GM23338 (cell line): Measurements from ENCODE around the gene RFWD3. TPM values are rescaled to one million over a fixed set of nuclear protein-coding genes. Genes with fewer than 3 reads are reported as not detected.

Experiments
- ATAC-seq: fragments of 200-7000 bp; cut with Tn5 transposase; 3 replicates; pipeline ENCODE4 v1.9.1; 2020
- DNase-seq: peaks from one replicate; pipeline ENCODE4 v3.0.0-alpha.2; 2015; ENCODE audit warnings: low spot score
- H2AFZ ChIP-seq: fragments of 200-600 bp; sonication (generic); 2 replicates; pipeline ENCODE4 v1.8.0; 2016; ENCODE audit warnings: antibody characterized with exemption, mild to moderate bottlenecking, moderate library complexity
- H3F3A ChIP-seq: fragments of 200-600 bp; sonication (generic); replicated peaks from 2 replicates; pipeline ENCODE4 v1.8.0; 2017; ENCODE audit warnings: antibody characterized with exemption, mixed run types, low read depth
- H3K27ac ChIP-seq: fragments of 200-600 bp; sonication (generic); 2 replicates; pipeline ENCODE4 v1.6.1; 2016; ENCODE audit warnings: low read depth
- H3K27me3 ChIP-seq: fragments of 200-600 bp; sonication (generic); 2 replicates; pipeline ENCODE4 v1.8.0; 2016; ENCODE audit warnings: mild to moderate bottlenecking, mixed run types, moderate library complexity; ENCODE audit not compliant: insufficient read depth
- H3K36me3 ChIP-seq: fragments of 200-600 bp; sonication (generic); 2 replicates; pipeline ENCODE4 v1.8.0; 2016; ENCODE audit warnings: mild to moderate bottlenecking; ENCODE audit not compliant: insufficient read depth
- H3K4me1 ChIP-seq: fragments of 200-600 bp; sonication (generic); 2 replicates; pipeline ENCODE4 v1.8.0; 2016; ENCODE audit warnings: mild to moderate bottlenecking, moderate library complexity; ENCODE audit not compliant: insufficient read depth
- H3K4me2 ChIP-seq: fragments of 200-600 bp; sonication (generic); 2 replicates; pipeline ENCODE4 v1.7.1; 2017; ENCODE audit warnings: mixed run types
- H3K4me3 ChIP-seq: fragments of 200-600 bp; sonication (generic); 2 replicates; pipeline ENCODE4 v1.6.1; 2016; ENCODE audit warnings: mixed run types
- H3K79me2 ChIP-seq: fragments of 200-600 bp; sonication (generic); replicated peaks from 2 replicates; pipeline ENCODE4 v1.8.0; 2017; ENCODE audit warnings: mild to moderate bottlenecking; ENCODE audit not compliant: insufficient read depth
- H3K9me2 ChIP-seq: fragments of 200-600 bp; sonication (generic); 2 replicates; pipeline ENCODE4 v1.8.0; 2017; ENCODE audit not compliant: insufficient read depth
- H4K20me1 ChIP-seq: fragments of 200-600 bp; sonication (generic); replicated peaks from 2 replicates; pipeline ENCODE4 v1.8.0; 2017; ENCODE audit warnings: mild to moderate bottlenecking; ENCODE audit not compliant: insufficient read depth
- H3K27ac Mint-ChIP-seq: 2 replicates; pipeline ENCODE4 v1.8.0; 2020; ENCODE audit warnings: inconsistent platforms, mild to moderate bottlenecking, moderate library complexity, mixed read lengths
- H3K27me3 Mint-ChIP-seq: 3 replicates; pipeline ENCODE4 v1.8.0; 2022; ENCODE audit warnings: low read depth, mild to moderate bottlenecking, moderate library complexity, mixed read lengths, inconsistent platforms; ENCODE audit not compliant: insufficient read depth, poor library complexity
- H3K36me3 Mint-ChIP-seq: 3 replicates; pipeline ENCODE4 v1.8.0; 2021; ENCODE audit warnings: low read depth, mild to moderate bottlenecking, inconsistent platforms, moderate library complexity, mixed read lengths
- H3K4me1 Mint-ChIP-seq: 3 replicates; pipeline ENCODE4 v1.8.0; 2020; ENCODE audit warnings: mild to moderate bottlenecking, inconsistent platforms, mixed read lengths
- H3K4me3 Mint-ChIP-seq: 3 replicates; pipeline ENCODE4 v1.8.0; 2021; ENCODE audit warnings: moderate library complexity, mild to moderate bottlenecking, inconsistent platforms, mixed read lengths
- H3K9me3 Mint-ChIP-seq: 3 replicates; pipeline ENCODE4 v1.8.0; 2020; ENCODE audit warnings: moderate library complexity, mild to moderate bottlenecking, inconsistent platforms, mixed read lengths
- CREB1 ChIP-seq: fragments of 250-450 bp; sonication (Bioruptor Pico); IDR thresholded peaks from 2 replicates; pipeline ENCODE4 v1.5.0; 2020; ENCODE audit warnings: low read depth, mild to moderate bottlenecking, moderate library complexity
- CTCF ChIP-seq, 2 experiments: fragments of 200-600 bp in 1 of 2; sonication (generic) in 1 of 2; conservative IDR thresholded peaks; 2 replicates each; pipeline versions ENCODE4 v1.5.1 to v1.6.1; 2016 to 2017; ENCODE audit warnings: antibody characterized with exemption in 2 of 2, low read depth in 2 of 2, mild to moderate bottlenecking in 2 of 2, moderate library complexity in 1 of 2
- ETS1 ChIP-seq: IDR thresholded peaks from 2 replicates; pipeline ENCODE4 v1.6.1; 2016; ENCODE audit warnings: antibody characterized with exemption
- EZH2 ChIP-seq: fragments of 200-600 bp; sonication (generic); IDR thresholded peaks from one replicate; pipeline ENCODE4 v1.8.0; 2017; ENCODE audit warnings: antibody characterized with exemption, mild to moderate bottlenecking, low read depth; ENCODE audit not compliant: unreplicated experiment
- EZH2phosphoT487 ChIP-seq: fragments of 200-600 bp; sonication (generic); IDR thresholded peaks from one replicate; pipeline ENCODE4 v1.8.1; 2018; ENCODE audit warnings: antibody characterized with exemption; ENCODE audit not compliant: unreplicated experiment
- JUNB ChIP-seq: IDR thresholded peaks from one replicate; pipeline ENCODE4 v1.6.1; 2016; ENCODE audit warnings: antibody characterized with exemption; ENCODE audit not compliant: unreplicated experiment
- NANOG ChIP-seq: IDR thresholded peaks from 2 replicates; pipeline ENCODE4 v1.6.1; 2016; ENCODE audit warnings: antibody characterized with exemption, borderline replicate concordance
- POLR2AphosphoS5 ChIP-seq: IDR thresholded peaks from 2 replicates; pipeline ENCODE4 v1.6.1; 2016; ENCODE audit warnings: antibody characterized with exemption, low read depth
- REST ChIP-seq: IDR thresholded peaks from one replicate; pipeline ENCODE4 v1.6.1; 2018; ENCODE audit warnings: antibody characterized with exemption; ENCODE audit not compliant: unreplicated experiment
- STAT1 ChIP-seq: IDR thresholded peaks from one replicate; pipeline ENCODE4 v1.6.1; 2016; ENCODE audit warnings: antibody characterized with exemption; ENCODE audit not compliant: unreplicated experiment
- ZNF114 ChIP-seq: fragments of 250-450 bp; sonication (Bioruptor Pico); IDR thresholded peaks from 2 replicates; pipeline ENCODE4 v1.5.0; 2020; ENCODE audit warnings: mild to moderate bottlenecking, moderate library complexity
- ZNF331 ChIP-seq: fragments of 250-450 bp; sonication (Bioruptor Pico); IDR thresholded peaks from 2 replicates; pipeline ENCODE4 v1.5.0; 2020; ENCODE audit warnings: low read depth, mild to moderate bottlenecking, moderate library complexity
- ZNF462 ChIP-seq: fragments of 250-450 bp; sonication (Bioruptor Pico); IDR thresholded peaks from 2 replicates; pipeline ENCODE4 v1.5.0; 2020; ENCODE audit warnings: mild to moderate bottlenecking, moderate library complexity
- polyA plus RNA-seq: library from polyadenylated mRNA; unstranded; fragments of >200 nt; fragmentation: Nextera tagmentation; extraction: Ambion mirVana; gene quantifications from 2 replicates; pipeline ENCODE4 v1.2.1, GENCODE V29; 2016
- total RNA-seq: library from RNA; depleted of rRNA; stranded (reverse); fragments of >200 nt; shearing (Covaris generic); gene quantifications from 2 replicates; pipeline ENCODE4 v1.2.3, GENCODE V29; 2014

RFWD3 gene
- total and polyA plus RNA-seq, 2 experiments from 2014 or later, result 27.6 to 113 TPM

GRCh38 chr16:74659041-74659440 is 7.6 kb downstream of the RFWD3 start:
- Mint-ChIP-seq H3K36me3 (peaks cover 86% of the 10 kb centered on the region), H3K27me3 (peaks cover 11% of the 10 kb centered on the region)
- H3K36me3 ChIP-seq, result peaks cover 81% of the 10 kb centered on the region

More at GRCh38 chr16:74659041-74659440, 7.6 kb downstream of the RFWD3 start:
- Histone ChIP-seq H3K9me2 (no peaks in the 10 kb centered on the region), H3K4me2 (peak overlapping the region; percentile 26; the same call in 1 of the 2 replicates), H2AFZ (no peak overlapping the region), H3K27me3 (no peaks in the 10 kb centered on the region), H3K79me2 (peaks cover 100% of the 10 kb centered on the region), H4K20me1 (peaks cover 94% of the 10 kb centered on the region), H3K27ac (no peak overlapping the region), H3K4me1 (no peaks in the 10 kb centered on the region), H3F3A (peaks cover 20% of the 10 kb centered on the region), H3K4me3 (no peak overlapping the region)
- H3K4me3 Mint-ChIP-seq, result no peak overlapping the region
- no peak overlapping the region for H3K27ac Mint-ChIP-seq
- no peaks in the 10 kb centered on the region; the same call in 2 of the 3 replicates for H3K9me3 Mint-ChIP-seq
- ATAC-seq (no peak), DNase-seq (no peak)
- no peak for TF ChIP-seq ZNF331 (CRISPR knock-in tag)
- TF ChIP-seq ETS1, result no peak
- TF ChIP-seq EZH2, result no peak
- no peak for TF ChIP-seq STAT1
- TF ChIP-seq CREB1 (CRISPR knock-in tag), result no peak
- TF ChIP-seq ZNF114 (CRISPR knock-in tag), result no peak
- TF ChIP-seq ZNF462 (CRISPR knock-in tag), result no peak
- TF ChIP-seq REST, result no peak
- no peak for TF ChIP-seq CTCF (conservative IDR thresholded peaks at IDR 0.05; ENCODE audit: low read depth in 2 of 2)
- TF ChIP-seq POLR2AphosphoS5, result no peak
- TF ChIP-seq NANOG, result no peak
- no peak for TF ChIP-seq EZH2phosphoT487
- no peak for TF ChIP-seq JUNB
- H3K4me1 Mint-ChIP-seq, result peaks cover 16% of the 10 kb centered on the region
